GM21825 (cell line): ENCODE data around the gene CDC20.

Source experiments
- ATAC-seq: cut with Tn5 transposase; IDR thresholded peaks from one replicate; pipeline ENCODE4 v1.9.1; 2021; ENCODE audit warnings: mild to moderate bottlenecking, moderate library complexity; ENCODE audit not compliant: unreplicated experiment

Gene CDC20

GRCh38 chr1:43358746-43359693, at the start of gene CDC20:
CDC20 (plus strand) TSS chr1:43358981; CDS start chr1:43359216, 235 bp downstream.
- ATAC-seq: peak; percentile 94

- ATAC-seq: no peak
Observed at GRCh38 chr1:43309405-43310025, 49.3 kb upstream of the CDC20 start.

GRCh38 chr1:43311521-43311920, 47.3 kb upstream of the CDC20 start:
- no peak for ATAC-seq

DNA sequence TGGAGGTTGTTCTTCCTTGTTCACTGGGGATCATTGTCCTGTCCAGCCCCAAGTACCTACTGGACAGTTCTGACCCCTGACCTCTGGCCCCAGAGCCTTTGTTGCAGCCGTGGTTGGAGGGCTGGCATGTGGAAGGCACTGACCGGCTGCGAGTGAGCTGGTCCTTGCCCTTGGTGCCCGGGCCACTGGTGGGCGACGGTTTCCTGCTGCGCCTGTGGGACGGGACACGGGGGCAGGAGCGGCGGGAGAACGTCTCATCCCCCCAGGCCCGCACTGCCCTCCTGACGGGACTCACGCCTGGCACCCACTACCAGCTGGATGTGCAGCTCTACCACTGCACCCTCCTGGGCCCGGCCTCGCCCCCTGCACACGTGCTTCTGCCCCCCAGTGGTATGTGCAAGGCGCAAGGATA, 46.6 kb upstream of the CDC20 start:
- ATAC-seq: no peak

GRCh38 chr1:43312663-43313515, 45.9 kb upstream of the CDC20 start:
- ATAC-seq: no peak

DNA sequence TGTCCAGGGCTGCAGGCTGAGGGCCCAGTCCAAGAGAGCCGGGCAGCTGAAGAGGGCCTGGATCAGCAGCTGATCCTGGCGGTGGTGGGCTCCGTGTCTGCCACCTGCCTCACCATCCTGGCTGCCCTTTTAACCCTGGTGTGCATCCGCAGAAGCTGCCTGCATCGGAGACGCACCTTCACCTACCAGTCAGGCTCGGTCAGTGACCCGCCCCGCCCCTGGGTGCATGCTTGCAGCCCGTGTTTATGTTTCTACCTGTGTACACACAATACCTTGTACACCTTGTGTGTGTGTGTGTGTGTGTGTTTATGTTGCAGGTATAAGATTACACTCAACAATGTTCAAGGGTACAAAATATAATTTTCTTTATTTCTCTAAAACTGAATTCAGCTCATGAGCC, 45.0 kb upstream of the CDC20 start:
- no peak for ATAC-seq

DNA sequence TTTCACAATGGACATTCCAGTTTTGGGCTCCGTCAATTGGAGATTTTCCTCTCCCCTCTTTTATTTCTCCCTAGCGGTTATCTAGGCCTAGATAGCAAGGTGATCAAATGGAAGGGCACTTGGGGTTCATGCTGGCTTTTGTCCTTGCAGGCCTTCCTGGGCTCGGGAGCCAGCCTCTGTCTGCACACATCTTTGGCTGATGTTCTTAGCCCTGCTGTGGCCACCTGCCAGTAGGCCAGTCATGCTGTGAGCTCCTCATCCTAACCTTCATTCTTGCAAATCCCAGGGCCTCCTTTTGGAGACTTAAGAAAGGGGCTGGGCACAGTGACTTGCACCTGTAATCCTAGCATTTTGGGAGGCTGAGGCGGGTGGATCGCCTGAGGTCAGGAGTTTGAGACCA, 44.5 kb upstream of the CDC20 start:
- no peak for ATAC-seq

DNA sequence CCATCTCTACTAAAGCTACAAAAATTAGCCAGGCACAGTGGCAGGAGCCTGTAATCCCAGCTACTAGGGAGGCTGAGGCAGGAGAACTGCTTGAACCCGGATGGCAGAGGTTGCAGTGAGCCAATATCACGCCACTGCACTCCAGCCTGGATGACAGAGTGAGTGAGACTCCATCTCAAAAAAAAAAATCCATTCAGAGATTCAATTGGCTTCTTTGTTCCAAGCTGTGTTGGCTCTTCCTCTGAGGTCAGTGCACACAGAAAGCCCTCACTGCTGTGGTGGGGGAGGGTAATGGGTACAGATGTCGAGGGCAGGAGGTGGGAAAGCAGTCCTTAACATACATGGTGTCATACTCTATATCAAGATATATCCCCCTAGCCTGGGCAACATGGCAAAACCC, 43.3 kb upstream of the CDC20 start:
- ATAC-seq: no peak

DNA sequence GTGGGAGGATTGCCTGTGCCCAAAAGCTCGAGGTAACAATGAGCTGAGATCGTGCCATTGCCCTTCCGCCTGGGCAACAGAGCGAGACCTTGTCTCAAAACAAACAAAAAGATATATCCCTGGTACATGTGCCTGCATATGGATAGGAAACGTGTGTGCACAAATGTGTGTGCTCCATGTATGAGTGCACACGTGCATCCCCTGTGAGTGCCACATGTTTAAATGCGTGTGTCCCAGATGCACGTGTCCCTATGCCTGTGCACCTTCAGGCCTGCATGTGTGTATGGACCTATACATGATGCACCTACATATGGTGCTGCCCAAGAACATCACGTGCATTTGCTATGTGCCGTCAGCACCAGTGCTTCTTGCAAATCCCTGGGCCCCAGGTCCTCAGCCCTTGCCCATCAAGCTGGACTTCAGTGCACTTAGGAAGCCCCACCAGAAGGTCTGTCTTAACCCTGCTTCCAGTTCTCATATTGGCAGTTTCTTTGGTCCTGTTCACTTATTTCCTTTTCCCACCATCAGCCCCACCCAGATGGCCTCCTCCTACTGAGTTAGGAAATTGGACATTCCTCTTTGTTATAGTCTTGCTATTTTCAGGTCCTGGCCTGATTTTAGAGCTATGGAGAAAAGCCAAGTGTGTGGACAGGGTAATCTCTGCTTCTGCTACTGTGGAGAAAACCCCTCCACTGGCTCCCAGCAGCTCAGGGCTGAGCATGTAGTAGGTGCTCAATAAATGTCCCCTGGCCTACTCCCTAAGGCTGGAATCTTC, 42.6 kb upstream of the CDC20 start:
- ATAC-seq: no peak

DNA sequence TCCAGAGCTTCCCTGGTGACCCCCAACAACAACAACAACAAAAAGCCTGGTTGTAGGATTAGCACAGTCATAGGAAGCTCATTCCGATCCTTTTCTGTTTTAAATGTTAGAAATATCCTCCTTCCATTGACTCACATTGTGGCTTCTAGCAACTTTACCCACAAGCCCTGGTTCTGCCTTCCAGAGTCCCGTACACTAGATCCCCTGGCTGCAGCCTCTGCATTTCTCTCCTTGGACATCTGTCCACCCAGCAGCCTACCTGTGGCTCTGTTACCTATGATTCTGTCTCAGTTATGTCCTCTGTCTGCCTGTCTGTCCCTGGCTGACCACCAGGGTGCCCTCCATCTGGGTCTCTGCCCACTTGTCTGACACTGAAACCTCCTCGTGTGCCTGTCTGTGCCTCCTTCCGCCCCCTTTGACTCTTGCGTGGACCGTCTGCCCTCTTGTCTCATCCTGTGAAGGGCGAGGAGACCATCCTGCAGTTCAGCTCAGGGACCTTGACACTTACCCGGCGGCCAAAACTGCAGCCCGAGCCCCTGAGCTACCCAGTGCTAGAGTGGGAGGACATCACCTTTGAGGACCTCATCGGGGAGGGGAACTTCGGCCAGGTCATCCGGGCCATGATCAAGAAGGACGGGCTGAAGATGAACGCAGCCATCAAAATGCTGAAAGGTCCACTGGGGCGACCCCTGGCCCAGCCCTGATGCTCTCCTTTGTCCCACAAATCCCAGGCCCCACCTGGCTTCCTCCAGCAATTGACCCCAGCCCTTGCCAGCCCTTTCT, 41.9 kb upstream of the CDC20 start:
- ATAC-seq: no peak

- no peak for ATAC-seq
Observed at GRCh38 chr1:43317817-43318471, 40.8 kb upstream of the CDC20 start.

DNA sequence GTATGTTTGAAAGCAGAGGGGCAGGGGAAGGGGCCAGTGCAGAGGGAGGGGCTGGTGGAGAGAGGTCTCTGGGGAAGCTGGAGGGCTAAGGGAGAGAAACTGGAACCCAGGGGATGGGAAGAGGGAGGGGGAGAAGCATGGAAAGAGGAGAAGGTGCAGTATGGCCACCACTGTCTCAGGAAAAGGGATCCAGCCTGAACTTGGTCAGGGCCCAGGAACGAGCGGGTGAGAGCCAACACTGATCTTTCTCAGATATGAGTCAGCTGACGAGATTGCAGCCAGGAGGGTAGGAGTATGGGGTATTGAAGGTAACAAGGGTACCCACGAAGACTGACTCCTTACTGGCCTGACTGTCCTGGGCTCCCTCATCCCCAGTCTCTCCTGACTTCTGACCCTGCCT, 40.0 kb upstream of the CDC20 start:
- no peak for ATAC-seq

DNA sequence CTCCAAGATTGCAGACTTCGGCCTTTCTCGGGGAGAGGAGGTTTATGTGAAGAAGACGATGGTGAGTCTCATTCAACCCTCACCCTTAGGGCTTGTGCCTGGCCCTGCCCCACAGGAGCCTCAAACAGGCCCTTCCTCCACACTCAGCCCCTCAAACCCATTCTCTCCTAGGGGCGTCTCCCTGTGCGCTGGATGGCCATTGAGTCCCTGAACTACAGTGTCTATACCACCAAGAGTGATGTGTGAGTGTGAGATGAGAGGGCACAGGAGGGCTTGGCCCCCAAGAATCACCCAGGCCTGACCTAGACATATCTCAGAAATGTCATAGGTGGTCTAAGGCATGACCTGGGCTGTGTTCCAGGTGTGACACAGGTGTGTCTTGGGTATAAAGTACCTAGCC, 39.5 kb upstream of the CDC20 start:
- no peak for ATAC-seq

DNA sequence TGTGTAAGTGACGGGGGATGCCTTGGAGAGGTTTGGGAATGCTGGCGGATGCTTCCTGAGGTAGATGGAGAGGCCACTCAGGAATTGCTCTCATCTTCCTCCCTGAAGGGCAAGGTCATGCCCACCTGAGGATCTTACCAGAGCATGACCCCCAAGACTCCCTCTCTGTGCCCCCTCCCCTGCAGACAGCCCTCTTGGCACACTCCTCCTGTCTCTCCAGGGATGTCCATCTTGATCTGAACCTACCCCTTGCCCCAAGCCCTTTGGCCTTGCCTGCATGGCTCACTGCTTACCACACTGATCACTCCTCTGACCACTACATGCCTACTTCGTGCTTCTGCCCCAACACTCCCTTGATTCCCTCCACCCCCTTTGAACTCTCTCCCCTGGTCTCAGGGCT, 39.0 kb upstream of the CDC20 start:
- no peak for ATAC-seq

GRCh38 chr1:43321331-43321891, 37.4 kb upstream of the CDC20 start:
- ATAC-seq: no peak

DNA sequence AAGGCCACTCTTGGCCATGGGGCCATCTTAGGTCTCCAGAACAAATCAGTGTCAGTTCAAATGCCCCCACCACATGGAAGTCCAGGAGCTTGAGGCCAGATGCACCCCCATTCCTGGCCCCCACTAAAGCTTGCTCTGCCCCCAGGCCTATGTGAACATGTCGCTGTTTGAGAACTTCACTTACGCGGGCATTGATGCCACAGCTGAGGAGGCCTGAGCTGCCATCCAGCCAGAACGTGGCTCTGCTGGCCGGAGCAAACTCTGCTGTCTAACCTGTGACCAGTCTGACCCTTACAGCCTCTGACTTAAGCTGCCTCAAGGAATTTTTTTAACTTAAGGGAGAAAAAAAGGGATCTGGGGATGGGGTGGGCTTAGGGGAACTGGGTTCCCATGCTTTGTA, 36.3 kb upstream of the CDC20 start:
- ATAC-seq: no peak

GRCh38 chr1:43324810-43325209, 34.0 kb upstream of the CDC20 start:
- no peak for ATAC-seq

- ATAC-seq: no peak
Observed at GRCh38 chr1:43325381-43325780, 33.4 kb upstream of the CDC20 start.
